ENCODE measurements around the gene SLC6A1.

SLC6A1 gene

GRCh38 chr3:11080492-11080891 lies 87.9 kb downstream of the SLC6A1 start:
- no peak for TF ChIP-seq CTCF (conservative IDR thresholded peaks at IDR 0.05)
- no peak overlapping the region for H3K27ac ChIP-seq

GRCh38 chr3:11084098-11084497 lies 91.5 kb downstream of the SLC6A1 start:
- TF ChIP-seq CTCF (conservative IDR thresholded peaks at IDR 0.05): no peak
- no peak overlapping the region for H3K27ac ChIP-seq

- H3K27ac ChIP-seq: no peak overlapping the region
- TF ChIP-seq CTCF (conservative IDR thresholded peaks at IDR 0.05): no peak
These were observed 92.1 kb downstream of the SLC6A1 start for GRCh38 chr3:11084677-11085076.

GRCh38 chr3:11085093-11085840 lies 92.7 kb downstream of the SLC6A1 start:
- no peak for TF ChIP-seq CTCF (conservative IDR thresholded peaks at IDR 0.05)
- H3K27ac ChIP-seq: no peak overlapping the region

- TF ChIP-seq CTCF (conservative IDR thresholded peaks at IDR 0.05): no peak
- H3K27ac ChIP-seq: no peak overlapping the region
These were observed 94.3 kb downstream of the SLC6A1 start for GRCh38 chr3:11086856-11087255.

- H3K27ac ChIP-seq: no peak overlapping the region
- no peak for TF ChIP-seq CTCF (conservative IDR thresholded peaks at IDR 0.05)
These were observed 95.5 kb downstream of the SLC6A1 start for GRCh38 chr3:11088066-11088465.

GRCh38 chr3:11088831-11089230 lies 96.3 kb downstream of the SLC6A1 start:
- TF ChIP-seq CTCF (conservative IDR thresholded peaks at IDR 0.05): no peak
- no peak overlapping the region for H3K27ac ChIP-seq

All from VCaP (cell line).